Nephron progenitor cell (in vitro differentiated cells): ENCODE results near the gene NAT9.

ENCODE experiments used
- DNase-seq: peaks from one replicate; pipeline ENCODE4 v3.0.0; 2021
- H3K27ac Mint-ChIP-seq: 2 replicates; pipeline ENCODE4 v1.8.0; 2021; ENCODE audit warnings: mild to moderate bottlenecking, moderate library complexity, mixed read lengths
- H3K27me3 Mint-ChIP-seq: 2 replicates; pipeline ENCODE4 v1.8.0; 2021; ENCODE audit warnings: mild to moderate bottlenecking, low read depth, mixed read lengths; ENCODE audit not compliant: poor library complexity
- H3K36me3 Mint-ChIP-seq: 2 replicates; pipeline ENCODE4 v1.8.0; 2021; ENCODE audit warnings: low read depth, mixed read lengths
- H3K4me1 Mint-ChIP-seq: 2 replicates; pipeline ENCODE4 v1.8.0; 2021; ENCODE audit warnings: mixed read lengths
- H3K4me3 Mint-ChIP-seq: 2 replicates; pipeline ENCODE4 v1.8.0; 2021; ENCODE audit warnings: mild to moderate bottlenecking, moderate library complexity, mixed read lengths
- H3K9me3 Mint-ChIP-seq: 2 replicates; pipeline ENCODE4 v1.8.0; 2021; ENCODE audit warnings: mild to moderate bottlenecking, moderate library complexity, mixed read lengths
- TF ChIP-seq, protein P1 (sequence below): fragments of 200-600 bp; sonication (generic); IDR thresholded peaks from 2 replicates; pipeline ENCODE4 v1.5.0; 2021; ENCODE audit warnings: antibody characterized with exemption

The NAT9 gene

DNA sequence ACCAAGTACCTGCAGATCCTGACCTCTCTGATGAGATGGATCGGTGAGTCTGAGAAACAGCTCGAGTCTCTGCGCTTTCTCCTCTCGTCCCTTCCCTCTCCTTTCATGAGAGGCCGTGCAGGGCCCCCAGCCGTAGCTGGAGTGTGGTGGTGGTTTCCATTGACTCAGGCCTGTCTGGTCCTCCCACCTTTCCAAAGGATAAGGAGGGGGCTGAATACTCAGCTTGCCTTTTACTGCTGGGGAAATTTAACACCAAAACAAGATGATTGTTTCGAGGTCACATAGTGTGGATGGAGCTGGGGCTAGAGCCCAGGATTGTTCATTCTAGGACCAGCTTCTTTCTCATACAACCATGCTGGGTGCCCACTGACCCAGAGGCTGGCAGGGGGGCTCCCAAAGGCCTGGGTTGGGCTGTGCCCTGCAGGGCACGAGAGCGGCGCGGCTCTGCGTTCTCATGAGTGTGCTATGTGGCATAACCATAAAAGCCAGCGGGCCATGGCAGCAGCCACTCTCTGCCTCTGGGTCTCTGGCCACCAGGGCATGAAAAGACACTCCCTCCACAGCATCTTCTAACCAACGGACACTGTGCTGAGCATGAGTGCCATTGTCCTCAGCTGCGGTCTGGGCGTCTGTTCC, 43.8 kb upstream of the NAT9 start:
- peaks cover 4% of the 10 kb centered on the region for H3K27me3 Mint-ChIP-seq
- TF ChIP-seq, protein P1, sequence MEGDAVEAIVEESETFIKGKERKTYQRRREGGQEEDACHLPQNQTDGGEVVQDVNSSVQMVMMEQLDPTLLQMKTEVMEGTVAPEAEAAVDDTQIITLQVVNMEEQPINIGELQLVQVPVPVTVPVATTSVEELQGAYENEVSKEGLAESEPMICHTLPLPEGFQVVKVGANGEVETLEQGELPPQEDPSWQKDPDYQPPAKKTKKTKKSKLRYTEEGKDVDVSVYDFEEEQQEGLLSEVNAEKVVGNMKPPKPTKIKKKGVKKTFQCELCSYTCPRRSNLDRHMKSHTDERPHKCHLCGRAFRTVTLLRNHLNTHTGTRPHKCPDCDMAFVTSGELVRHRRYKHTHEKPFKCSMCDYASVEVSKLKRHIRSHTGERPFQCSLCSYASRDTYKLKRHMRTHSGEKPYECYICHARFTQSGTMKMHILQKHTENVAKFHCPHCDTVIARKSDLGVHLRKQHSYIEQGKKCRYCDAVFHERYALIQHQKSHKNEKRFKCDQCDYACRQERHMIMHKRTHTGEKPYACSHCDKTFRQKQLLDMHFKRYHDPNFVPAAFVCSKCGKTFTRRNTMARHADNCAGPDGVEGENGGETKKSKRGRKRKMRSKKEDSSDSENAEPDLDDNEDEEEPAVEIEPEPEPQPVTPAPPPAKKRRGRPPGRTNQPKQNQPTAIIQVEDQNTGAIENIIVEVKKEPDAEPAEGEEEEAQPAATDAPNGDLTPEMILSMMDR, result no peak
- H3K36me3 Mint-ChIP-seq, result peaks cover 3% of the 10 kb centered on the region
- peaks cover 96% of the 10 kb centered on the region for H3K4me1 Mint-ChIP-seq
- peak; percentile 43 for DNase-seq
- peak overlapping the region; percentile 65 for H3K4me3 Mint-ChIP-seq
- peak overlapping the region; percentile 95 for H3K27ac Mint-ChIP-seq
- H3K9me3 Mint-ChIP-seq, result no peaks in the 10 kb centered on the region

- peaks cover 4% of the 10 kb centered on the region for H3K27me3 Mint-ChIP-seq
- peaks cover 93% of the 10 kb centered on the region for H3K4me1 Mint-ChIP-seq
- TF ChIP-seq, protein P1, result no peak
- no peak overlapping the region for H3K27ac Mint-ChIP-seq
- DNase-seq, result no peak
- no peaks in the 10 kb centered on the region for H3K9me3 Mint-ChIP-seq
- H3K36me3 Mint-ChIP-seq, result peaks cover 7% of the 10 kb centered on the region
- no peak overlapping the region for H3K4me3 Mint-ChIP-seq
These were observed 42.3 kb upstream of the NAT9 start for GRCh38 chr17:74818291-74818938.

DNA sequence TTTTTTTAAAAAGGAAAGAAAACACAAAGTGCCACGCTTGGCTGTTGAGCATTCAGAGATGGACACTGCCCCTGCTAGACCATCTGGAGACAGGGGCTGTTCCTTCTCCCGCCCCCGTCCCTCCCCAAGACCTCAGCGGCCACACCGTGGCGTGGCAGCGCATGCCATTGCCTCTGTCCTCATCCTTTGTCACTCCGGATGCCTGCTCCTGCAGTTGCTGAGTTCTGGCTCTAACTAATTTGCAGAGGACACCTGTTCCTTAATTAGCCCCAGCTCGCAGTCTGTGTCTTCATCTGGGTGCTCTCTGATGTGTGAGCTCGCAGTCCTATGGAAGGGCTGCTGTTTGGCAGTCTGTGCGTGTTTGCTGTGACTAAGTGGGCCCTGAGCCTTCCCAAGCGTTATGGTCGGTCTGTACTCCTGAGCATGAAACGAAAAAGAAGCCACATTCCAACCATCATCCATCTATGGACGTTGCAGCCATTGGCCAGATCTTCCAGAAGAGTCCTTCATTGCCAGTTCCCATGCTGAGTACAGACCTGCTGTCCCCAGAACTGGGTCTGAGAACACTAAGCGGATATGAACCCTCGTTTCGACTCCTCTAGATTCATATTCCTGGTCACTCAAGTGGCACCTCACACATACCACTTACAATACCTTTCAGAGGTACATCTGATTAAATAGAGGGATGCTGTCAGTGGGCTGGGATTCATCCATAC, 40.9 kb upstream of the NAT9 start:
- peaks cover 4% of the 10 kb centered on the region for H3K27me3 Mint-ChIP-seq
- H3K4me3 Mint-ChIP-seq, result no peak overlapping the region
- H3K27ac Mint-ChIP-seq, result no peak overlapping the region
- peaks cover 7% of the 10 kb centered on the region for H3K36me3 Mint-ChIP-seq
- H3K4me1 Mint-ChIP-seq, result peaks cover 94% of the 10 kb centered on the region
- TF ChIP-seq, protein P1, result no peak
- no peak for DNase-seq
- H3K9me3 Mint-ChIP-seq, result no peaks in the 10 kb centered on the region

DNA sequence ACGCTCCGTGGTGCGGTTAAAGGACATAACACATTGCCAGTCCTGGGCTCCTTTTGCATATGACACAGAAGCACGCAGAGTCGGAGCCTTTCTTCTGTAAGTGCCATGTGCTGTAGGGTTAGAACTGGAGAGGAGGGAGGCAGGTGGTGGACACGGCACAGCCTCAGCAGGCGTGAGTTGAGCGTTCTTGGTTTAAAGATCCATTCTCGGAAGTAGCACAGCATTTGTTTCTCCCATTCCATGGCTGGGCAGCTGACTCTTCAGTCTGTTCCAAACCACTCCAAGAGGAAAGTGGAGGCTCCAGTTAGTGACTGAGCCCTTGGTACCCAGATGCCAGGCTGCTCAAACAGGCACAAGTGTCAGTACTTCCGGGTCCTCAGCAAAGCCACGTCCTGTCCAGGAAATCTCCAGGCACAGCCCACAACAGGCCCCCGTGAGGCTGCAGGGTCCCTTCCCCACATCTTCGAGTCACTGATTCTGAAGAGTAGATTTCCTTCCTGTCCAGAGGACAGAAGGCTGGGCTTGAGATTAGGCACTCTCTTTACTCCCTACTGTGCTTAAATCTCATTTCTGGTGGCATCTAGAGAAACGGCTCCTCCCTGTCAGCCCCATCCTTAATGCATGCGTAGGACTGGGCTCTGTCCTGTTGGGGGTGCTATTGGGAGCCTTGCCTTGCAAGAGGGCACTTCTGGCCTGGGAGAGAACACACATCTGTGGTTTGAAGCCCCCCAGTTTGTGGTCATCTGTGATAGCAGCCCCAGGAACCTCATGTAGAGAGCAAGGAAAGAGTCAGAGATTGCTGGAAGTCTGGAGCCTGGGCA, 39.6 kb upstream of the NAT9 start:
- Mint-ChIP-seq H3K27ac (no peak overlapping the region), H3K36me3 (peaks cover 7% of the 10 kb centered on the region), H3K9me3 (no peaks in the 10 kb centered on the region), H3K27me3 (peaks cover 7% of the 10 kb centered on the region), H3K4me1 (peaks cover 92% of the 10 kb centered on the region), H3K4me3 (peak overlapping the region; percentile 28)
- no peak for DNase-seq
- TF ChIP-seq, protein P1, result peak; percentile 22

- no peak for DNase-seq
- TF ChIP-seq, protein P1, result no peak
- Mint-ChIP-seq H3K36me3 (peaks cover 9% of the 10 kb centered on the region), H3K4me1 (peaks cover 89% of the 10 kb centered on the region), H3K27me3 (peaks cover 8% of the 10 kb centered on the region), H3K27ac (no peak overlapping the region), H3K9me3 (no peaks in the 10 kb centered on the region), H3K4me3 (no peak overlapping the region)
These were observed 38.9 kb upstream of the NAT9 start for GRCh38 chr17:74815067-74815466.
